Measurements from ENCODE around the gene TRAF4.

The TRAF4 gene

GRCh38 chr17:28750178-28751047, 6.6 kb downstream of the TRAF4 start:
- H3K4me3 ChIP-seq (IDR thresholded peaks at IDR 0.05; ENCODE audit: insufficient read depth, low read depth, low read length): no peak overlapping the region
- 0 out of 2 replicates have a peak, but pooled peaks cover 9% of the 10 kb centered on the region for H4K20me1 ChIP-seq (ENCODE audit: insufficient read depth)
- peaks cover 11% of the 10 kb centered on the region for H3K79me2 ChIP-seq (ENCODE audit: insufficient read depth, low read depth)
- H3K27me3 ChIP-seq (ENCODE audit: insufficient read depth, low read depth): no peaks in the 10 kb centered on the region
- peaks cover 37% of the 10 kb centered on the region for H3K4me1 ChIP-seq (ENCODE audit: low read depth, poor library complexity, severe bottlenecking)
- H3K9ac ChIP-seq: no peak overlapping the region
- H3K27ac ChIP-seq: no peak overlapping the region
- no peaks in the 10 kb centered on the region; the same call in 1 of the 2 replicates for H3K36me3 ChIP-seq (ENCODE audit: insufficient read depth)
- TF ChIP-seq, protein P1, sequence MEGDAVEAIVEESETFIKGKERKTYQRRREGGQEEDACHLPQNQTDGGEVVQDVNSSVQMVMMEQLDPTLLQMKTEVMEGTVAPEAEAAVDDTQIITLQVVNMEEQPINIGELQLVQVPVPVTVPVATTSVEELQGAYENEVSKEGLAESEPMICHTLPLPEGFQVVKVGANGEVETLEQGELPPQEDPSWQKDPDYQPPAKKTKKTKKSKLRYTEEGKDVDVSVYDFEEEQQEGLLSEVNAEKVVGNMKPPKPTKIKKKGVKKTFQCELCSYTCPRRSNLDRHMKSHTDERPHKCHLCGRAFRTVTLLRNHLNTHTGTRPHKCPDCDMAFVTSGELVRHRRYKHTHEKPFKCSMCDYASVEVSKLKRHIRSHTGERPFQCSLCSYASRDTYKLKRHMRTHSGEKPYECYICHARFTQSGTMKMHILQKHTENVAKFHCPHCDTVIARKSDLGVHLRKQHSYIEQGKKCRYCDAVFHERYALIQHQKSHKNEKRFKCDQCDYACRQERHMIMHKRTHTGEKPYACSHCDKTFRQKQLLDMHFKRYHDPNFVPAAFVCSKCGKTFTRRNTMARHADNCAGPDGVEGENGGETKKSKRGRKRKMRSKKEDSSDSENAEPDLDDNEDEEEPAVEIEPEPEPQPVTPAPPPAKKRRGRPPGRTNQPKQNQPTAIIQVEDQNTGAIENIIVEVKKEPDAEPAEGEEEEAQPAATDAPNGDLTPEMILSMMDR (conservative IDR thresholded peaks at IDR 0.05; ENCODE audit: low read depth, low read length): peak; percentile 96
- H3K4me2 ChIP-seq: no peak overlapping the region
- no peak overlapping the region for H2AFZ ChIP-seq (ENCODE audit: low read depth)

GRCh38 chr17:28751600-28752366, 8.0 kb downstream of the TRAF4 start:
- Histone ChIP-seq H3K27ac (no peak overlapping the region), H4K20me1 (ENCODE audit: insufficient read depth) (0 out of 2 replicates have a peak, but pooled peaks cover 5% of the 10 kb centered on the region), H3K4me3 (IDR thresholded peaks at IDR 0.05; ENCODE audit: insufficient read depth, low read depth, low read length) (no peak overlapping the region), H3K27me3 (ENCODE audit: insufficient read depth, low read depth) (no peaks in the 10 kb centered on the region), H3K36me3 (ENCODE audit: insufficient read depth) (no peaks in the 10 kb centered on the region; the same call in 1 of the 2 replicates), H3K9ac (no peak overlapping the region), H2AFZ (ENCODE audit: low read depth) (no peak overlapping the region), H3K79me2 (ENCODE audit: insufficient read depth, low read depth) (no peaks in the 10 kb centered on the region; the same call in 1 of the 2 replicates), H3K4me1 (ENCODE audit: low read depth, poor library complexity, severe bottlenecking) (peaks cover 23% of the 10 kb centered on the region), H3K4me2 (no peak overlapping the region)
- TF ChIP-seq, protein P1 (conservative IDR thresholded peaks at IDR 0.05; ENCODE audit: low read depth, low read length): no peak

GRCh38 chr17:28755486-28755885, 11.7 kb downstream of the TRAF4 start:
- TF ChIP-seq, protein P1 (conservative IDR thresholded peaks at IDR 0.05; ENCODE audit: low read depth, low read length): no peak
- Histone ChIP-seq H4K20me1 (ENCODE audit: insufficient read depth) (0 out of 2 replicates have a peak, but pooled peaks cover 5% of the 10 kb centered on the region), H3K4me1 (ENCODE audit: low read depth, poor library complexity, severe bottlenecking) (peaks cover 5% of the 10 kb centered on the region), H3K79me2 (ENCODE audit: insufficient read depth, low read depth) (no peaks in the 10 kb centered on the region), H3K4me3 (IDR thresholded peaks at IDR 0.05; ENCODE audit: insufficient read depth, low read depth, low read length) (no peak overlapping the region), H3K27me3 (ENCODE audit: insufficient read depth, low read depth) (no peaks in the 10 kb centered on the region), H3K36me3 (ENCODE audit: insufficient read depth) (no peaks in the 10 kb centered on the region; the same call in 1 of the 2 replicates), H2AFZ (ENCODE audit: low read depth) (no peak overlapping the region), H3K27ac (no peak overlapping the region), H3K4me2 (no peak overlapping the region), H3K9ac (no peak overlapping the region)

DNA sequence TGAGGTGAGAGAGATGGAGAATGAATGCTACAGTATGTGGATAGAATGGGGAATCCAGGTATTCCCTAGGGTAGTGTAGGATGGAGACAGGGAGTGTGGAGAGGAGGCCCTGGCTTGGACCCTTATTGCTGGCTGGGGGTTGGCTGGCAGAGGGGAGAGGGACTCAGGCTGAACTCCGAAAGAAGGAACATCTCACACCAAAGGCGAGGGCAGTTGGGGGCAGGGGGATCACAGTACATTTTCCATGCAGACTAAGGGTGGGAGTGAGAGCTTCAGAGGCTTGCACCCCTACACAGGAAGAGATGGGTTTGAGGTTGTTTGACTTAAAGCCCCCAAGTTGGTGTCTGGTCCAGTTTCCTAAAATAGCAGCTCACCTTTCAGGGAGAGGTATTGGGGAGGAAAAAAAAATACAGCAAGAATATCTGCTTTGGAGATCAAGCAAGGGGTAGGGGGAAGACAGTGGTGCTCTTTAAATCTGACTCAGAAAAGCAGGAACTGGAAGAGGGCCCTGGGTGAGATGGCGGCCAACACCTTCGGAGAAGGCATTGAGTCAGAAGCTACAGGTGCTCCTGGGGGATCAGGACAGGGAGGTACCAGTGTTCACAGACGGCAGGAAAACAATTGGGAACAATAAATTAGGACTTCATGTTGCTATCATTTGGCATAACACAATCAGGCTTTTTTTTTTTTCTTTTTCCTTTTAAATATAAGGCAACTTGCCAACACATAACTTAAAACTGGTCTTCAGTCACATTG, 12.4 kb downstream of the TRAF4 start:
- Histone ChIP-seq H2AFZ (ENCODE audit: low read depth) (no peak overlapping the region), H3K36me3 (ENCODE audit: insufficient read depth) (no peaks in the 10 kb centered on the region), H3K9ac (no peak overlapping the region), H3K4me3 (IDR thresholded peaks at IDR 0.05; ENCODE audit: insufficient read depth, low read depth, low read length) (no peak overlapping the region), H3K4me2 (no peak overlapping the region), H3K27ac (no peak overlapping the region), H3K27me3 (ENCODE audit: insufficient read depth, low read depth) (no peaks in the 10 kb centered on the region), H3K79me2 (ENCODE audit: insufficient read depth, low read depth) (no peaks in the 10 kb centered on the region), H4K20me1 (ENCODE audit: insufficient read depth) (no peaks in the 10 kb centered on the region), H3K4me1 (ENCODE audit: low read depth, poor library complexity, severe bottlenecking) (peaks cover 4% of the 10 kb centered on the region)
- TF ChIP-seq, protein P1 (conservative IDR thresholded peaks at IDR 0.05; ENCODE audit: low read depth, low read length): no peak

Measured in KMS-11 (cell line).